ENCODE data around the gene ADPRM.

DNA sequence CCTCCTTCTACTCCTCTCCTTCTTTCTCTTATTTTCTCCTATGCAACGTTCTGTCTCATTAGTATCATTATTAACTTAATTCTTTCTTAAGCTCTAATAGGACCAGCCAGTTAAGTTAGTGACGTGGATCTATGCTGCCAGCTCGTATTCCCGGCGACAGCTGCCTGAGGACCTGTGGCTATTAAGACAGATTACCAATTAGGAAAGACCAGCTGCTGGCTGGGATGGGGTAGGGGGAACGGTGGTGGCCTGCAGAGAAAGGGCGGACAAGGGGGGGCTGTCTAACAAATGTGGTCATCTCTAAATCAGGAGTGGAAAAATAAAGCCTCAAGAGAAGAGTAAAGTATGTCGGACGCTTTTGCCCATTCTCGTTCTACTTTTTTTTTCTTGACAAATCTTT, 39.5 kb upstream of the ADPRM start:
- TF ChIP-seq, protein P1, sequence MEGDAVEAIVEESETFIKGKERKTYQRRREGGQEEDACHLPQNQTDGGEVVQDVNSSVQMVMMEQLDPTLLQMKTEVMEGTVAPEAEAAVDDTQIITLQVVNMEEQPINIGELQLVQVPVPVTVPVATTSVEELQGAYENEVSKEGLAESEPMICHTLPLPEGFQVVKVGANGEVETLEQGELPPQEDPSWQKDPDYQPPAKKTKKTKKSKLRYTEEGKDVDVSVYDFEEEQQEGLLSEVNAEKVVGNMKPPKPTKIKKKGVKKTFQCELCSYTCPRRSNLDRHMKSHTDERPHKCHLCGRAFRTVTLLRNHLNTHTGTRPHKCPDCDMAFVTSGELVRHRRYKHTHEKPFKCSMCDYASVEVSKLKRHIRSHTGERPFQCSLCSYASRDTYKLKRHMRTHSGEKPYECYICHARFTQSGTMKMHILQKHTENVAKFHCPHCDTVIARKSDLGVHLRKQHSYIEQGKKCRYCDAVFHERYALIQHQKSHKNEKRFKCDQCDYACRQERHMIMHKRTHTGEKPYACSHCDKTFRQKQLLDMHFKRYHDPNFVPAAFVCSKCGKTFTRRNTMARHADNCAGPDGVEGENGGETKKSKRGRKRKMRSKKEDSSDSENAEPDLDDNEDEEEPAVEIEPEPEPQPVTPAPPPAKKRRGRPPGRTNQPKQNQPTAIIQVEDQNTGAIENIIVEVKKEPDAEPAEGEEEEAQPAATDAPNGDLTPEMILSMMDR (conservative IDR thresholded peaks at IDR 0.05 in 1 of 2, IDR thresholded peaks at IDR 0.05 in 1 of 2; ENCODE audit: extremely low read depth in 1 of 2, insufficient read depth in 1 of 2, low read depth in 1 of 2, low read length in 2 of 2): no peak
- no peak for TF ChIP-seq EZH2 (IDR thresholded peaks at IDR 0.05; ENCODE audit: borderline replicate concordance, low read length)
